Measurements from ENCODE around the gene DNPH1.

Gene DNPH1

DNA sequence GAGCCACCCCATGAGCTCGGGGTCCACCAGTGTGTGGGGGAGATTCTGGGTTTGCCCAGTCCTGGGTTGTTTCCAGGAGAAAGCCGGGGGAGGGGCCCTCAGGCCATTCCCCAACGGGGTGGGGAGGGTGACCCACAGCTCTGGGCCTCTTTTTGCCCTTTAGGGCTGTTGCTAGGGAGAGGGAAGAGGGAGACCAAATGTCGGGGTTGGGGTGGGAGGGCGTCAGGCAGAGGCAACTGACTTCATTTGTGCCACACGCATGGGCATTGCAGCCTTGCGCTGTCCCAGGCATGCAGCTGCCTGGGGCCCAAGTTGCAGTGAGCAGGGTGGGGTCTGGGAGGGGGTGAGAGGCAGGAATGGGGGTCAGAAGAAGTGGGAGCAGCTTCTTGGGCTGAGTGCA is 49.2 kb downstream of the DNPH1 start:
- TF ChIP-seq, protein P1, sequence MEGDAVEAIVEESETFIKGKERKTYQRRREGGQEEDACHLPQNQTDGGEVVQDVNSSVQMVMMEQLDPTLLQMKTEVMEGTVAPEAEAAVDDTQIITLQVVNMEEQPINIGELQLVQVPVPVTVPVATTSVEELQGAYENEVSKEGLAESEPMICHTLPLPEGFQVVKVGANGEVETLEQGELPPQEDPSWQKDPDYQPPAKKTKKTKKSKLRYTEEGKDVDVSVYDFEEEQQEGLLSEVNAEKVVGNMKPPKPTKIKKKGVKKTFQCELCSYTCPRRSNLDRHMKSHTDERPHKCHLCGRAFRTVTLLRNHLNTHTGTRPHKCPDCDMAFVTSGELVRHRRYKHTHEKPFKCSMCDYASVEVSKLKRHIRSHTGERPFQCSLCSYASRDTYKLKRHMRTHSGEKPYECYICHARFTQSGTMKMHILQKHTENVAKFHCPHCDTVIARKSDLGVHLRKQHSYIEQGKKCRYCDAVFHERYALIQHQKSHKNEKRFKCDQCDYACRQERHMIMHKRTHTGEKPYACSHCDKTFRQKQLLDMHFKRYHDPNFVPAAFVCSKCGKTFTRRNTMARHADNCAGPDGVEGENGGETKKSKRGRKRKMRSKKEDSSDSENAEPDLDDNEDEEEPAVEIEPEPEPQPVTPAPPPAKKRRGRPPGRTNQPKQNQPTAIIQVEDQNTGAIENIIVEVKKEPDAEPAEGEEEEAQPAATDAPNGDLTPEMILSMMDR (IDR thresholded peaks at IDR 0.05; ENCODE audit: extremely low read depth, insufficient read depth, missing control alignments), result no peak
- in situ Hi-C loops (cut with MboI; ENCODE audit: low pct_unique_long_range_greater_than_20kb, low sequenced_read_pairs, unreplicated experiment), result no loop called here
- DNase-seq (ENCODE audit: low spot score), result no peak

DNA sequence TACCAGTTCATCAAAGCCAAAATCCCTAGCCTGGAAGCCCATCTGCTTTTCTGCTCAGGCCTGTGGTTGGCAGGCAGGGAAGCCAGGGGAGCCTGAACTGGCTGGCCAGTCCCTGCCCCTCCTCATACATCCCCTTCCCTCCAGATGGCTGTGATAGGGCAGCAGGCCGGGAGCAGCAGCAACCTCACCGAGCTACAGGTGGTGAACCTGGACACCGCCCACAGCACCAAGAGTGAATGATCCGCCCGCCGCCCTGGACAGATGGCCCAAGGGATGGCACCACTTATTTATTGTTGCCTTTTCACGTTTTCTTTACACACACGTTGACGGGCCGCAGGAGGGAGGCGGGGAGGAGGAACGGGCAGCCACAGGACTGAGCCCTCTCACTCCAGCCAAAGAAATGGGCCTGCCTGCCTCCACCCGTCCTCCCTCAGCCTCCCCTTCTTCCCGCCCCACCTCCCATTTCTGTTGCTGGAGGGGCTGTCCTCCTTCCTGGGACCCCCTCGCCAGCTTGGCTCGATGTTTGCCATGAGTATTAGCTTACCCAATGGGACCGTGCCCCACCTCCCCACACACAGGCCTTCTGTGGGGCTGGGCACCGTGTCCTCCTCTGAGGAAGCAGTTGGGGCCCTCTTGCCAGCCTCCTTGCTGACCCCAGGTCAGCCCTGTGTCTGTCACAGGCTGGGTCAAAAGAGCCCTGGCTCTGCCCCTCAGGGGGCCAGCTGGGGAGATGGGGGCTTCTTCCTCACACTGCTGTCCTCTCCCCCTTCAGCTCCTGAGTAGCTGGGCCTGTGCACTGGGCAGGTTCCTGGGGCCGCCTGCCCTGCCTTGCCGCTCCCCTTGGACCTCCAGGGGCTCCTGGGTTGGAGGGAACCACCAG is 50.1 kb downstream of the DNPH1 start:
- DNase-seq (ENCODE audit: low spot score), result no peak
- TF ChIP-seq, protein P1 (IDR thresholded peaks at IDR 0.05; ENCODE audit: extremely low read depth, insufficient read depth, missing control alignments), result no peak
- in situ Hi-C loops (cut with MboI; ENCODE audit: low pct_unique_long_range_greater_than_20kb, low sequenced_read_pairs, unreplicated experiment), result no loop called here

DNA sequence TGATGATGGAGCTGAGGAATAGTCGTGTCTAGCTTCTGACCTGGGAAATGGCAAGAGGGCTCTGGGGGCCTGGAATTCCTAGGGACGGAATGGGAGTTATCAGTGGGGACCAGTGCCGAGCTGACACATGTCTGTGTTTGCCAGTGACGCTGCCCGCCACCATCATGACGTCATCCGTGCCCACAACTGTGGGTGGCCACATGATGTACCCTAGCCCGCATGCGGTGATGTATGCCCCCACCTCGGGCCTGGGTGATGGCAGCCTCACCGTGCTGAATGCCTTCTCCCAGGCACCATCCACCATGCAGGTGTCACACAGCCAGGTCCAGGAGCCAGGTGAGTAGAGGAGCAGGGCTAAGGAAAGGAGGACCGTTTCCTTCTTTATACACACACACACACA is 51.1 kb downstream of the DNPH1 start:
- in situ Hi-C loops (cut with MboI; ENCODE audit: low pct_unique_long_range_greater_than_20kb, low sequenced_read_pairs, unreplicated experiment), result no loop called here
- TF ChIP-seq, protein P1 (IDR thresholded peaks at IDR 0.05; ENCODE audit: extremely low read depth, insufficient read depth, missing control alignments), result no peak
- no peak for DNase-seq (ENCODE audit: low spot score)

DNA sequence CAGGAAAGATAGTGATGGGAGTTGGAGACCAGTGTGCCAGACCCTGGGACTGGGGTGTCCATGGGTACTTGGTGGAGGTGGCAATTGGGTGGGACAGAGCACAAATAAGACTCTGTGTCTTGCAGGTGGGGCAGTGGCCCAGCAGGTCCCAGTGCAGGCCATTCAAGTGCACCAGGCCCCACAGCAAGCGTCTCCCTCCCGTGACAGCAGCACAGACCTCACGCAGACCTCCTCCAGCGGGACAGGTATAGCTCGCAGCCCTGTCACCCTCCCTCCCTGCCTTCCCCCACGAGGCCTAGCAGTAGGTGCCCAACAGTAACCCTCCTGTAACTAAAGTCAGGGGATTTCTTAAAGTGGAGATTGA is 52.9 kb downstream of the DNPH1 start:
- in situ Hi-C loops (cut with MboI; ENCODE audit: low pct_unique_long_range_greater_than_20kb, low sequenced_read_pairs, unreplicated experiment), result no loop called here
- TF ChIP-seq, protein P1 (IDR thresholded peaks at IDR 0.05; ENCODE audit: extremely low read depth, insufficient read depth, missing control alignments), result no peak
- no peak for DNase-seq (ENCODE audit: low spot score)

DNA sequence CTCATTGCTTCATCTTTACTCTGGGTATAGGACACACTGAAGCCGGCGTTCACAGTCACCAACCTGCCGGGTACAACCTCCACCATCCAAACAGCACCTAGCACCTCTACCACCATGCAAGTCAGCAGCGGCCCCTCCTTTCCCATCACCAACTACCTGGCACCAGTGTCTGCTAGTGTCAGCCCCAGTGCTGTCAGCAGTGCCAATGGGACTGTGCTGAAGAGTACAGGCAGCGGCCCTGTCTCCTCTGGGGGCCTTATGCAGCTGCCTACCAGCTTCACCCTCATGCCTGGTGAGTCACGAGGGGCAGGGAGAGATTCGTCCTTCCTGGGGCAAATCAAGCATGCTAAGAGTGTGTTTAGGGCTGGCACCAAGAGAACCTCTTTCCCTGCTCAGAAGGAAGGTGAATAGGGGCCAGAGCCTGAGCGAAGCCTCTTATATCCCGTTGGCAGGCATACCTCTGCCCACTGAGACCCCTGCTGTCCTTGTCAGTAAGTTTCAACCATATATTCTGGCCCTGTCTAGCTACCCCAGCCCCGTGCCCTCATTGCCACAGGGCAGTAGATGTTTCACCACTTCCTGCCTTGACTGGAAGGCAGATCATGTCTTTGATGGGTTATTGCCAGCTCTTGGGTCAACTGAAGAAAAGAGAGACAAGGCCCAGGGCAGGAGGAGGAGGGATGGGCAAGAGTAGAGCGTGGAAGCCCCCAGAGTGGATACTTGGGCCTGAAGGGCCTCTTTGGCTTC is 53.4 kb downstream of the DNPH1 start:
- TF ChIP-seq, protein P1 (IDR thresholded peaks at IDR 0.05; ENCODE audit: extremely low read depth, insufficient read depth, missing control alignments), result no peak
- no peak for DNase-seq (ENCODE audit: low spot score)
- in situ Hi-C loops (cut with MboI; ENCODE audit: low pct_unique_long_range_greater_than_20kb, low sequenced_read_pairs, unreplicated experiment), result no loop called here
